ENCODE measurements around the gene CASK.

CASK gene

DNA sequence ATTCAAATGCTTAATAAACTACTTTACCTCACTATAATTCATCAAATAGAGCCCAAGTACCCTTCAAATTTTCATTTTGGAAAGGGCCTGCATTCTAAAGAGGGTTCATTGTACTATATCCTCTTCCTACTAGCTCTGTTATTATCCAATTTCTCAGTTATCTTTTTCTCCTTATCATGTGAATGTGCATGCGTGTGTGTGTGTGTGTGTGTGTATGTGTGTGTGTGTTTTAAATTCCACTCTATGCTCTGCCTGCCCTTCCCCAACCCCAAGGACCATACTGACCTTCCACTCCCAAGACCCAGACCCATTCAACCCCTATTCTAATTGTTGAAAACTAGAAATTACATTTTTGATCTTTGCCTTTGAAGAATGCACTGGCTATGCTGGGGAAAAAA lies 33.3 kb downstream of the CASK start:
- TF ChIP-seq ZFP30 (CRISPR knock-in tag; IDR thresholded peaks at IDR 0.05): no peak

DNA sequence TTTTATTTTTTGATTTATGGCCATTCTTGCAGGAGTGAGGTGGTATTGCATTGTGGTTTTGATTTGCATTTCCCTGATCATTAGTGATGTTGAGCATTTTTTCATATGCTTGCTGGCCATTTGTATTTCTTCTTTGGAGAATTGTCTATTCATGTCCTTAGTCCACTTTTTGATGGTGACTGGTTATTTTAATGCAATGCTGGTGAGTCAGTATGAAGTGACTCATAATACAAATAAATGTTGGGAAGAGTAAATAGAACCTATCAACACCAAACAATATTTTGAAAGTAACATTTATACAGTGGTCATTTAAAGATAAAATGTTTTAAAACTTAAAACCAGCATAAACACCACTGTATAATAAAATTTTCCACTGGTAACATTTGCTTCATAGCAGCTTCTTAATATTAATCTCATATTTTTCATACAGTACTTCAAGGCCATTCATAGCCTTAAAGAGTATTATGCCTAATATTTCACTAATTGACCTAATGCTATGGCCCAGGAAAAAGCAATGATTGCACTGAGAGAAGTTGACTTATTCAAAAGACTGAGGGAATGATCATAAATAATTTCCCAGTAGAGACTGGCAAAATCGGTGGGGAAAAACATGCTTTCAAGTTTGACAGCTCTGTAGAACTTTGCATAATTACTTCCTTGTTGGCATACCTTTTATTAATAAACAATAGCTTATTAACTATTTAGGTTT lies 33.9 kb downstream of the CASK start:
- no peak for ATAC-seq
- TF ChIP-seq, protein P1, sequence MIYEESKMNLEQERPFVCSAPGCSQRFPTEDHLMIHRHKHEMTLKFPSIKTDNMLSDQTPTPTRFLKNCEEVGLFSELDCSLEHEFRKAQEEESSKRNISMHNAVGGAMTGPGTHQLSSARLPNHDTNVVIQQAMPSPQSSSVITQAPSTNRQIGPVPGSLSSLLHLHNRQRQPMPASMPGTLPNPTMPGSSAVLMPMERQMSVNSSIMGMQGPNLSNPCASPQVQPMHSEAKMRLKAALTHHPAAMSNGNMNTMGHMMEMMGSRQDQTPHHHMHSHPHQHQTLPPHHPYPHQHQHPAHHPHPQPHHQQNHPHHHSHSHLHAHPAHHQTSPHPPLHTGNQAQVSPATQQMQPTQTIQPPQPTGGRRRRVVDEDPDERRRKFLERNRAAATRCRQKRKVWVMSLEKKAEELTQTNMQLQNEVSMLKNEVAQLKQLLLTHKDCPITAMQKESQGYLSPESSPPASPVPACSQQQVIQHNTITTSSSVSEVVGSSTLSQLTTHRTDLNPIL (CRISPR knock-in tag; IDR thresholded peaks at IDR 0.05; ENCODE audit: low read depth): no peak
- TF ChIP-seq ESRRG (CRISPR knock-in tag; IDR thresholded peaks at IDR 0.05) (no peak), BACH2 (CRISPR knock-in tag; IDR thresholded peaks at IDR 0.05; ENCODE audit: borderline replicate concordance) (no peak), PPARA (CRISPR knock-in tag; IDR thresholded peaks at IDR 0.05; ENCODE audit: borderline replicate concordance) (no peak), OSR1 (CRISPR knock-in tag; IDR thresholded peaks at IDR 0.05) (no peak), ZFP30 (CRISPR knock-in tag; IDR thresholded peaks at IDR 0.05) (no peak), GLIS3 (CRISPR knock-in tag; IDR thresholded peaks at IDR 0.05) (no peak), ZFP3 (CRISPR knock-in tag; IDR thresholded peaks at IDR 0.05) (no peak)
- TF ChIP-seq, protein P2, sequence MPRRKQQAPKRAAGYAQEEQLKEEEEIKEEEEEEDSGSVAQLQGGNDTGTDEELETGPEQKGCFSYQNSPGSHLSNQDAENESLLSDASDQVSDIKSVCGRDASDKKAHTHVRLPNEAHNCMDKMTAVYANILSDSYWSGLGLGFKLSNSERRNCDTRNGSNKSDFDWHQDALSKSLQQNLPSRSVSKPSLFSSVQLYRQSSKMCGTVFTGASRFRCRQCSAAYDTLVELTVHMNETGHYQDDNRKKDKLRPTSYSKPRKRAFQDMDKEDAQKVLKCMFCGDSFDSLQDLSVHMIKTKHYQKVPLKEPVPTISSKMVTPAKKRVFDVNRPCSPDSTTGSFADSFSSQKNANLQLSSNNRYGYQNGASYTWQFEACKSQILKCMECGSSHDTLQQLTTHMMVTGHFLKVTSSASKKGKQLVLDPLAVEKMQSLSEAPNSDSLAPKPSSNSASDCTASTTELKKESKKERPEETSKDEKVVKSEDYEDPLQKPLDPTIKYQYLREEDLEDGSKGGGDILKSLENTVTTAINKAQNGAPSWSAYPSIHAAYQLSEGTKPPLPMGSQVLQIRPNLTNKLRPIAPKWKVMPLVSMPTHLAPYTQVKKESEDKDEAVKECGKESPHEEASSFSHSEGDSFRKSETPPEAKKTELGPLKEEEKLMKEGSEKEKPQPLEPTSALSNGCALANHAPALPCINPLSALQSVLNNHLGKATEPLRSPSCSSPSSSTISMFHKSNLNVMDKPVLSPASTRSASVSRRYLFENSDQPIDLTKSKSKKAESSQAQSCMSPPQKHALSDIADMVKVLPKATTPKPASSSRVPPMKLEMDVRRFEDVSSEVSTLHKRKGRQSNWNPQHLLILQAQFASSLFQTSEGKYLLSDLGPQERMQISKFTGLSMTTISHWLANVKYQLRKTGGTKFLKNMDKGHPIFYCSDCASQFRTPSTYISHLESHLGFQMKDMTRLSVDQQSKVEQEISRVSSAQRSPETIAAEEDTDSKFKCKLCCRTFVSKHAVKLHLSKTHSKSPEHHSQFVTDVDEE (CRISPR knock-in tag; IDR thresholded peaks at IDR 0.05): no peak
- TF ChIP-seq, protein P3, sequence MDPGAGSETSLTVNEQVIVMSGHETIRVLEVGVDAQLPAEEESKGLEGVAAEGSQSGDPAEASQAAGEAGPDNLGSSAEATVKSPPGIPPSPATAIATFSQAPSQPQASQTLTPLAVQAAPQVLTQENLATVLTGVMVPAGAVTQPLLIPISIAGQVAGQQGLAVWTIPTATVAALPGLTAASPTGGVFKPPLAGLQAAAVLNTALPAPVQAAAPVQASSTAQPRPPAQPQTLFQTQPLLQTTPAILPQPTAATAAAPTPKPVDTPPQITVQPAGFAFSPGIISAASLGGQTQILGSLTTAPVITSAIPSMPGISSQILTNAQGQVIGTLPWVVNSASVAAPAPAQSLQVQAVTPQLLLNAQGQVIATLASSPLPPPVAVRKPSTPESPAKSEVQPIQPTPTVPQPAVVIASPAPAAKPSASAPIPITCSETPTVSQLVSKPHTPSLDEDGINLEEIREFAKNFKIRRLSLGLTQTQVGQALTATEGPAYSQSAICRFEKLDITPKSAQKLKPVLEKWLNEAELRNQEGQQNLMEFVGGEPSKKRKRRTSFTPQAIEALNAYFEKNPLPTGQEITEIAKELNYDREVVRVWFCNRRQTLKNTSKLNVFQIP (CRISPR knock-in tag; IDR thresholded peaks at IDR 0.05; ENCODE audit: borderline replicate concordance, low read depth): no peak
- TF ChIP-seq, protein P4, sequence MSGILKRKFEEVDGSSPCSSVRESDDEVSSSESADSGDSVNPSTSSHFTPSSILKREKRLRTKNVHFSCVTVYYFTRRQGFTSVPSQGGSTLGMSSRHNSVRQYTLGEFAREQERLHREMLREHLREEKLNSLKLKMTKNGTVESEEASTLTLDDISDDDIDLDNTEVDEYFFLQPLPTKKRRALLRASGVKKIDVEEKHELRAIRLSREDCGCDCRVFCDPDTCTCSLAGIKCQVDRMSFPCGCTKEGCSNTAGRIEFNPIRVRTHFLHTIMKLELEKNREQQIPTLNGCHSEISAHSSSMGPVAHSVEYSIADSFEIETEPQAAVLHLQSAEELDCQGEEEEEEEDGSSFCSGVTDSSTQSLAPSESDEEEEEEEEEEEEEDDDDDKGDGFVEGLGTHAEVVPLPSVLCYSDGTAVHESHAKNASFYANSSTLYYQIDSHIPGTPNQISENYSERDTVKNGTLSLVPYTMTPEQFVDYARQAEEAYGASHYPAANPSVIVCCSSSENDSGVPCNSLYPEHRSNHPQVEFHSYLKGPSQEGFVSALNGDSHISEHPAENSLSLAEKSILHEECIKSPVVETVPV (CRISPR knock-in tag; IDR thresholded peaks at IDR 0.05): no peak

More for the DNA sequence above, 33.3 kb downstream of the CASK start:
- no peak for ATAC-seq

DNA sequence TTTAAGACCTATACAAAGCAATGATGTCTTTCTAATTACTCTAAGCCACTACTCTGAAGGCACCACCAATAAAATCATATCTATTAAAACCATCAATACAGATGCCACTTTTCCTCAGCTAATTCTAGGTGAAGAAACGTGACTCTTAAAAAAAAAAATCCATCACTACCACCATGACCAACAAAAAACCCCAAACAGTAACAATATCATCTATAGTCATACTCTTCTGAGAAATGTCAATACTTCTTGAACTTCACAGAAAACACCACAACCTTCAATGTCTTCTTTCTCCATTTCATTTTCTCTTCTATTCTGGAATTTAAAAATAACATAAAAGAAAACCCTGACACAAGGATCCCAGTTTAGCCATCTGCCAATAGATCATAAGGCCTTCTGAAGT lies 35.7 kb downstream of the CASK start:
- TF ChIP-seq ZNF565 (CRISPR knock-in tag; conservative IDR thresholded peaks at IDR 0.05; ENCODE audit: low read depth): no peak

DNA sequence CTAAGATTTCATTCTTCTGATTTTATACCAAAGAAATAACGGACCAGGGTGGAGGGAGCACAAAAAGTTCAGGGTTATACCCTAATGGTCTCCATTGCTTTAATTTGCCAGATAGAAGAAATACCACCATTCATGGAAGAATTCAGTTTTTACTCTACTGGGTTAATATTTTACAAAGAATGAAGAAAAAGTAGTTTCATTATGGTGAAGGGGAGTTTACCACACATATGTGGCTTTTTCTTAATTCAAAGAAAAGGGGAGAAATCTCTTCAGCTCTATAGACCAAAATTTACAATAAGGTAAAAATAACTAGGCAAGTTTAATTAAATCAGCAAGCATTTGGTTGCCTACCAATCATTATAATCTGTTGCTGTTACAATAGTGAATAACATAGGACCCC lies 37.6 kb downstream of the CASK start:
- TF ChIP-seq ZNF565 (CRISPR knock-in tag; conservative IDR thresholded peaks at IDR 0.05; ENCODE audit: low read depth): no peak

More for the DNA sequence above, 35.7 kb downstream of the CASK start:
- ATAC-seq: no peak

DNA sequence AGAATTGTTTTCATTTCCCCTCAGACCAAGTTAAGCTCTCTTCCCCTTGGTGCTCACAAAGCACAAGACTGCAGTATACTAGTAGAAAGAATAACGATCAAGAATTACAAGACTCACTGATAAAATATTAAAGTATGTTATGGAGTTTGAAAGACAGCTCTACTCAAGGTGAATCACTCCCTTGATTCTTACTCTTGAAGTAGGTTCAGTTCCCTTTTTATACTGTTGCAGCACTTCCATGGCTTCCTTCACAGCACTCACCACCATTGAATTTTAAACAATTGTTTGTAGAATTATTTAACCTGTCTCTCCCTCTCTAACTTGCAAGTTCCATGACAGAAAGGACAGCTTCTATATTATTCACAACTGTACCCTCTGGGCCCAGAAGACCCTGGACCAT lies 42.2 kb downstream of the CASK start:
- ATAC-seq: no peak
- TF ChIP-seq RARB (CRISPR knock-in tag; IDR thresholded peaks at IDR 0.05) (no peak), ESRRG (CRISPR knock-in tag; IDR thresholded peaks at IDR 0.05) (no peak), PPARA (CRISPR knock-in tag; IDR thresholded peaks at IDR 0.05; ENCODE audit: borderline replicate concordance) (no peak), ARNTL (CRISPR knock-in tag; IDR thresholded peaks at IDR 0.05; ENCODE audit: borderline replicate concordance, low read depth) (no peak), TOX (CRISPR knock-in tag; IDR thresholded peaks at IDR 0.05; ENCODE audit: borderline replicate concordance) (no peak), ISL1 (CRISPR knock-in tag; IDR thresholded peaks at IDR 0.05) (no peak), BACH2 (CRISPR knock-in tag; IDR thresholded peaks at IDR 0.05; ENCODE audit: borderline replicate concordance) (no peak), CSDC2 (CRISPR knock-in tag; IDR thresholded peaks at IDR 0.05) (no peak), OSR1 (CRISPR knock-in tag; IDR thresholded peaks at IDR 0.05) (no peak), ZC3H10 (CRISPR knock-in tag; IDR thresholded peaks at IDR 0.05) (no peak), ZNF70 (CRISPR knock-in tag; IDR thresholded peaks at IDR 0.05) (no peak), ZNF8 (CRISPR knock-in tag; IDR thresholded peaks at IDR 0.05) (no peak), ZNF565 (CRISPR knock-in tag; conservative IDR thresholded peaks at IDR 0.05; ENCODE audit: low read depth) (no peak)
- TF ChIP-seq, protein P3 (CRISPR knock-in tag; IDR thresholded peaks at IDR 0.05; ENCODE audit: borderline replicate concordance, low read depth): no peak
- TF ChIP-seq, protein P2 (CRISPR knock-in tag; IDR thresholded peaks at IDR 0.05): no peak
- TF ChIP-seq, protein P4 (CRISPR knock-in tag; IDR thresholded peaks at IDR 0.05): no peak

More for the DNA sequence above, 37.6 kb downstream of the CASK start:
- ATAC-seq: no peak

All from SK-N-SH treated with all-trans-retinoic acid at 6 μM for 48 hours (cell line).